Neural cell (in vitro differentiated cells): ENCODE measurements around the gene WSB1. TPM values are rescaled to one million over a fixed set of nuclear protein-coding genes. Genes with fewer than 3 reads are reported as not detected.

ENCODE experiments used
- H2AFZ ChIP-seq: fragments of 200-600, 300-800 bp; sonication (generic), shearing (Covaris generic); 2 replicates; pipeline ENCODE4 v1.6.0; 2014; ENCODE audit warnings: low read depth, mild to moderate bottlenecking, antibody characterized with exemption, low read length, moderate library complexity
- H3F3A ChIP-seq: fragments of 200-600 bp; shearing (Covaris generic); 2 replicates; pipeline ENCODE4 v1.6.1; 2016; ENCODE audit warnings: mild to moderate bottlenecking, moderate library complexity, mixed read lengths, antibody characterized with exemption, low read length; ENCODE audit not compliant: insufficient read depth, poor library complexity, severe bottlenecking
- H3K27ac ChIP-seq: fragments of 200-600, 300-800 bp; sonication (generic), shearing (Covaris generic); 2 replicates; pipeline ENCODE4 v1.5.1; 2014; ENCODE audit warnings: mild to moderate bottlenecking, low read length, moderate library complexity
- H3K27me3 ChIP-seq: fragments of 300-800, 200-600 bp; sonication (generic), shearing (Covaris generic); 2 replicates; pipeline ENCODE4 v1.6.0; 2014; ENCODE audit warnings: mild to moderate bottlenecking, low read depth, low read length, moderate library complexity; ENCODE audit not compliant: insufficient read depth
- H3K36me3 ChIP-seq: fragments of 300-800, 200-600 bp; sonication (generic), shearing (Covaris generic); 2 replicates; pipeline ENCODE4 v1.5.1; 2014; ENCODE audit warnings: mild to moderate bottlenecking, antibody characterized with exemption, low read length, moderate library complexity; ENCODE audit not compliant: insufficient read depth
- H3K4me2 ChIP-seq: fragments of 300-800, 200-600 bp; sonication (generic), shearing (Covaris generic); 2 replicates; pipeline ENCODE4 v1.6.0; 2014; ENCODE audit warnings: mild to moderate bottlenecking, low read length
- H3K4me3 ChIP-seq: fragments of 300-800, 200-600 bp; sonication (generic), shearing (Covaris generic); 2 replicates; pipeline ENCODE4 v1.5.1; 2014; ENCODE audit warnings: mild to moderate bottlenecking, low read length, moderate library complexity
- H3K79me2 ChIP-seq: fragments of 200-600 bp; shearing (Covaris generic); replicated peaks from 2 replicates; pipeline ENCODE4 v1.6.0; 2014; ENCODE audit warnings: mild to moderate bottlenecking, low read length, moderate library complexity; ENCODE audit not compliant: insufficient read depth
- H3K9ac ChIP-seq: fragments of 300-800, 200-600 bp; sonication (generic), shearing (Covaris generic); 2 replicates; pipeline ENCODE4 v1.6.1; 2016; ENCODE audit warnings: mild to moderate bottlenecking, low read length, mixed read lengths
- H3K9me2 ChIP-seq: fragments of 200-600 bp; shearing (Covaris generic); 2 replicates; pipeline ENCODE4 v1.6.1; 2016; ENCODE audit warnings: mild to moderate bottlenecking, low read length, mixed read lengths; ENCODE audit not compliant: insufficient read depth
- H3K9me3 ChIP-seq: fragments of 200-600, 300-800 bp; sonication (generic), shearing (Covaris generic); 2 replicates; pipeline ENCODE4 v1.6.1; 2016; ENCODE audit warnings: mild to moderate bottlenecking, mixed run types, low read length, moderate library complexity, mixed read lengths
- H4K20me1 ChIP-seq: fragments of 200-600 bp; shearing (Covaris generic); 2 replicates; pipeline ENCODE4 v1.6.1; 2016; ENCODE audit warnings: mild to moderate bottlenecking, mixed run types; ENCODE audit not compliant: insufficient read depth
- EP300 ChIP-seq: fragments of 450-650 bp; conservative IDR thresholded peaks from 2 replicates; pipeline ENCODE4 v1.6.1; 2014; ENCODE audit warnings: antibody characterized with exemption, mild to moderate bottlenecking, moderate library complexity; ENCODE audit not compliant: poor library complexity, severe bottlenecking
- EZH2 ChIP-seq: fragments of 200-600, 300-800 bp; shearing (Covaris generic), sonication (generic); IDR thresholded peaks from 2 replicates; pipeline ENCODE4 v1.6.1; 2014; ENCODE audit warnings: antibody characterized with exemption, low read length, borderline replicate concordance, mild to moderate bottlenecking; ENCODE audit not compliant: insufficient read depth, poor library complexity, severe bottlenecking
- MXI1 ChIP-seq: fragments of 450-650 bp; conservative IDR thresholded peaks from 2 replicates; pipeline ENCODE4 v1.6.1; 2014; ENCODE audit warnings: antibody characterized with exemption, mild to moderate bottlenecking; ENCODE audit not compliant: poor library complexity, severe bottlenecking
- POLR2AphosphoS5 ChIP-seq: IDR thresholded peaks from 2 replicates; pipeline ENCODE4 v1.6.1; 2012
- RAD21 ChIP-seq: fragments of 450-650 bp; conservative IDR thresholded peaks from 2 replicates; pipeline ENCODE4 v1.6.1; 2014; ENCODE audit warnings: antibody characterized with exemption, mild to moderate bottlenecking, moderate library complexity
- REST ChIP-seq: IDR thresholded peaks from 2 replicates; pipeline ENCODE4 v1.6.1; 2012; ENCODE audit warnings: borderline replicate concordance
- SMC3 ChIP-seq: fragments of 450-650 bp; conservative IDR thresholded peaks from 2 replicates; pipeline ENCODE4 v1.6.1; 2014; ENCODE audit warnings: antibody characterized with exemption, mild to moderate bottlenecking, moderate library complexity; ENCODE audit not compliant: poor library complexity
- TAF1 ChIP-seq: IDR thresholded peaks from 2 replicates; pipeline ENCODE4 v1.6.1; 2012; ENCODE audit warnings: low read depth
- polyA plus RNA-seq: library from polyadenylated mRNA; depleted of rRNA; stranded (reverse); fragments of >200 nt; gene quantifications from 2 replicates; pipeline ENCODE4 v1.2.3, GENCODE V29; 2014
- TF ChIP-seq, protein P1 (sequence below): fragments of 450-650 bp; IDR thresholded peaks from 2 replicates; pipeline ENCODE4 v1.5.1; 2014; ENCODE audit warnings: antibody characterized with exemption, mild to moderate bottlenecking, moderate library complexity; ENCODE audit not compliant: poor library complexity, severe bottlenecking

WSB1 gene
- polyA plus RNA-seq, 1 donor from 2014 or later = 1,828 TPM

GRCh38 chr17:27348196-27348595, 54.3 kb downstream of the WSB1 start:
- Histone ChIP-seq H3K9ac (no peak overlapping the region), H3F3A (no peaks in the 10 kb centered on the region), H3K9me3 (no peaks in the 10 kb centered on the region), H3K4me2 (no peak overlapping the region), H4K20me1 (no peaks in the 10 kb centered on the region), H3K36me3 (no peaks in the 10 kb centered on the region), H3K79me2 (no peaks in the 10 kb centered on the region), H3K27me3 (no peaks in the 10 kb centered on the region), H3K9me2 (no peaks in the 10 kb centered on the region), H3K27ac (no peak overlapping the region), H3K4me3 (no peak overlapping the region), H2AFZ (no peak overlapping the region)
- TF ChIP-seq REST (no peak), MXI1 (no peak), SMC3 (no peak)
- TF ChIP-seq, protein P1, sequence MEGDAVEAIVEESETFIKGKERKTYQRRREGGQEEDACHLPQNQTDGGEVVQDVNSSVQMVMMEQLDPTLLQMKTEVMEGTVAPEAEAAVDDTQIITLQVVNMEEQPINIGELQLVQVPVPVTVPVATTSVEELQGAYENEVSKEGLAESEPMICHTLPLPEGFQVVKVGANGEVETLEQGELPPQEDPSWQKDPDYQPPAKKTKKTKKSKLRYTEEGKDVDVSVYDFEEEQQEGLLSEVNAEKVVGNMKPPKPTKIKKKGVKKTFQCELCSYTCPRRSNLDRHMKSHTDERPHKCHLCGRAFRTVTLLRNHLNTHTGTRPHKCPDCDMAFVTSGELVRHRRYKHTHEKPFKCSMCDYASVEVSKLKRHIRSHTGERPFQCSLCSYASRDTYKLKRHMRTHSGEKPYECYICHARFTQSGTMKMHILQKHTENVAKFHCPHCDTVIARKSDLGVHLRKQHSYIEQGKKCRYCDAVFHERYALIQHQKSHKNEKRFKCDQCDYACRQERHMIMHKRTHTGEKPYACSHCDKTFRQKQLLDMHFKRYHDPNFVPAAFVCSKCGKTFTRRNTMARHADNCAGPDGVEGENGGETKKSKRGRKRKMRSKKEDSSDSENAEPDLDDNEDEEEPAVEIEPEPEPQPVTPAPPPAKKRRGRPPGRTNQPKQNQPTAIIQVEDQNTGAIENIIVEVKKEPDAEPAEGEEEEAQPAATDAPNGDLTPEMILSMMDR = no peak

- no peaks in the 10 kb centered on the region for H3K36me3 ChIP-seq
- H3K9ac ChIP-seq = no peak overlapping the region
- no peaks in the 10 kb centered on the region for H3K27me3 ChIP-seq
- no peak overlapping the region for H3K4me3 ChIP-seq
- TF ChIP-seq EP300 (no peak), EZH2 (no peak), TAF1 (no peak), SMC3 (no peak), MXI1 (no peak), RAD21 (no peak), REST (no peak), POLR2AphosphoS5 (no peak)
- TF ChIP-seq, protein P1 = no peak
- no peaks in the 10 kb centered on the region for H3K9me3 ChIP-seq
- H3K4me2 ChIP-seq = no peak overlapping the region
- H3K9me2 ChIP-seq = no peaks in the 10 kb centered on the region
- no peaks in the 10 kb centered on the region for H3F3A ChIP-seq
- no peaks in the 10 kb centered on the region for H3K79me2 ChIP-seq
- no peak overlapping the region for H2AFZ ChIP-seq
- H3K27ac ChIP-seq = no peak overlapping the region
- no peaks in the 10 kb centered on the region for H4K20me1 ChIP-seq
These were observed 55.7 kb downstream of the WSB1 start for GRCh38 chr17:27349540-27350021.
